Hematopoietic multipotent progenitor cell treated with erythropoietin and hydrocortisone succinate and interleukin-3 and kit ligand, for 4 days (in vitro differentiated cells): ENCODE results near the gene CEP250.
"Not testable (repeated sequence)": the region's sequence is repeated elsewhere in the genome, so short reads cannot be mapped to it uniquely, and the experiment has no call there.

Experiments used
- DNase-seq: peaks from one replicate; pipeline ENCODE4 v3.0.0-alpha.2; 2015

CEP250 gene

DNA sequence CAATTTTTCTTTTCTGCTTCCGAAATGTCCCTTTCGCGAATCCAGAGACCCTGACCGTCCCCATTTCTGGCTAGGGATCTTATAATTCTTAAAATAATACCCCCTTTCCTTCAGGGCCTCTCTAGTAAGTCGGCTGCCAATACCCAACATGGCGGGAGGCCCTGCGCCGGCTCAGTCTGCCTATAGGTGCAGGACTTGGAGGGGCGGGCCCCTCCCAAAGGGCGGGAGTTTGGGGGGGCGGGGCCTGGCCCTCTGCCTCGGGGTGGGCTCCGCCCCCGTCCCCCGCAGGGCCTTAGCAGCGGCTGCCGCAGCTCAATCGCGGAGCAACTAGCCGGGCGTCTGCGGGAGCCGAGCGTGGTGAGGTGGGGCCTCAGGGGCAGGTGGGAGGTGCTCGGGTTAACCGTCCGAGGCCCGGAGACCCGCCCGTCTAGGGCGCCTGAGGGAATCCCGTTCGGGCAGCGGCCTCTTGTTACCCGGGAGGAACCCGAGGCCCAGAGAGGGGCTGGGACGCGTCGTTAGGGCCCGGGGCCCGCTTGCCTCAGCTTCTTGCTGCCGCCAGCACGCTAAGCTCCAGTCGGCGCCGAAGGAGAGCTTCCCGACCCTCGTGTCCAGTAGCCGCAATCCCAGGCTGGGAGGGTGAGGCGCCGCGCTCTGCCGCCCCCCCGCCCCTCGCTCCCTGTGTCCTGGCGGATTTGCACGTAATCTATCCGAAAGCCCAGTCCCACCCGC, at the start of gene CEP250:
TSS of gene CEP250 (plus strand) at position 718 of the 729 bp plus-strand sequence. CDS start 6,770 bp downstream, outside the sequence.
- peak; percentile 98 for DNase-seq

- no peak for DNase-seq
Measured at GRCh38 chr20:35405775-35406174, 49.6 kb upstream of the CEP250 start.

GRCh38 chr20:35408270-35408669, 47.1 kb upstream of the CEP250 start:
- no peak for DNase-seq

GRCh38 chr20:35409542-35409941, 45.9 kb upstream of the CEP250 start:
- no peak for DNase-seq

- no peak for DNase-seq
Measured at GRCh38 chr20:35410613-35411012, 44.8 kb upstream of the CEP250 start.

- no peak for DNase-seq
Measured at GRCh38 chr20:35421322-35421721, 34.1 kb upstream of the CEP250 start.

DNA sequence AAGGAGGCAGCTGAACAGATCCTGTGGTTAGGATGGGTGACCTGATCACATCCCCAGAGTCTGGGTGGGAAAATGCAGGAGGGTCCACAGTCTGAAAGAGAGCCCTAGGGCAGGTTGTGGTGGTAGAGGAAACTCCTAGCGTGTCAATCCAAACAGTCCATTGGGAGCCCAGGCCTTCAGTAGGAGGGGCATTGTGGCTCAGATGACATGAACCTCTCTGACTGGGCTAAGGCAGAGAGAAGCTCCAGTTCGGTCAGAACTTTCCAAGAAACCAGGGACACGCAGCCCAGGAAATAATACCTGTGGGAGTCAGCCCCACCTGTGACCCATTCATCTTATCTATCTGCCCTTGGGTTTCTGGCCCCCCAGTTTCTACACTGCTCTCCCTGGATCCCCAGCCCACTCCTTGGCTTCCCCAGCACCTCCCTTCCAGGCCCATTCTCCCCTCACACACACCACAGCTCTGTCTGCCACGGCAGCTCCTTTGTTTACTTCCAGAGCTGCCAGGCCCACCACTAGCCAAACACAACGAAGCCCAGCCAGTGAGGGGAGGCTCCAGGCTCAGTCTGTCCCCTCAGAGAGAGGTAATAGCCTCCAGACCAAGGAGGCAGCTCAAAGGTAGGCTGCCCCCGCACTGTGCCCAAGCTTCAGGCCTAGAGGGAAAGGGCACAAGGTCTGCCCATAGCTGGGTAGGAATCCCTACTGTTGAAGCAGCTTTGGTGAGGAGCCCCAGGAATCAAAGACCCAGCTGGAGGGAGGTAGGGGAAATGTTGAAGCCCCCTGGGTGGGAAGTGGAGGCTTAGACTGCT, 23.6 kb upstream of the CEP250 start:
- DNase-seq: no peak

DNA sequence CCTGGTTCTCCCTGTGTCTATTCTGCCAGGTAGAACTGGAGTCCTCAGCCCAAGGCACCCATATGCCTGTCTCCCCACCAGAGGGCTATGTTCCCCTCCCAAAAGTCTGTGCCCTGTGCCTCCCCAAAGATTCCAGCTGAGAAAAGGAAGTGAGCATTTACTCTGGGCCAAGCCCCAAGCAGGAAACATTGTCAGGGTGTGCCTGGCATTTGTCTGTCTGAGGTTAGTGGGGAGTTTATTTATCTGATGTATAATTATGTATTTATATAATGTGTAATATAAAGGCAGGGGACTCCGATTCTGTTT, 23.0 kb upstream of the CEP250 start:
- DNase-seq: peak; percentile 61

GRCh38 chr20:35433337-35433736, 22.1 kb upstream of the CEP250 start:
- no peak for DNase-seq

DNA sequence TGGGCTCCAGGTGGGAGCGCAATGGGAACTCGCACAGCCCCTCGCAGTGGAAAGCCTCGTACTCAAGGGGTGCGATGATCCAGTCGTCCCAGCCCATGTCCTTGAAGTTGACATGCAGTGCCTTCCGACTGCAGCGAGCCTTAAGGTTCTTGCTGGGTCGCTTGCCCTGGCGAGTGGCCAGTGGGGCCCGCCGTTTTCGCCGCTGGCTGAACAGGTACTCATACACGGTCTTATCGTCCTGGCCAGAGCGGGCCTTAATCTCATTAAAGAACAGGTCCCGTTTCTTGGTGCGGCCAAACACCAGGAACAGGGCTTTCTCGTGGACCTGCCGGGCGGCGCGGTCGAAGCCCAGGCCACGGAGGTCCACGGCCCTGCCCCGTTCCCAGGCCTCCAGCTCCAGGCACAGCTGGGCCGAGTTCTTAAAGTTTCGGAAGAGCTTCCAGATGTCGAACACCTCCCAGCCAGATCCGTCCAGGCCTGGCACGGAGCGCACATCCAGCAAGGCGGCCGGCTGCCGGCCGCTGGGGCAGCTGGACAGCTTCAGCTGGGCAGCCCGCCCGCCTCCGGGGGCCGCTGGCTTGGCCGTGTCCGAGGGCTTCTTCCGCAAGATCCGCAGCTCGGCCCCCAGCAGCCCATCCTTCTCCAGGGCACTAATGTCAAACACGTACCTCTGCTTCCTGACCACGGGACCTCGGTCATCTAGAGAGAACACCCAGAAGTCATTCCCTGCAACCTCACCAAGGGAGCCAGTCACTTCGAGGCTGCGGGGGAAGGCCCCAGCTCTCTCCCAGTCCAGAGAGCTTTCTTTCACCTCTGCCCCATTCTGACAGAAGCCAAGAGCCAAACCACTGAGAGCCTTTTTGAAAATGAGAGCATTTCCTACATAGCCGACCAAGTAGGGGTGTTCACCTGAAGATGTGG, 21.1 kb upstream of the CEP250 start:
- DNase-seq: no peak

DNA sequence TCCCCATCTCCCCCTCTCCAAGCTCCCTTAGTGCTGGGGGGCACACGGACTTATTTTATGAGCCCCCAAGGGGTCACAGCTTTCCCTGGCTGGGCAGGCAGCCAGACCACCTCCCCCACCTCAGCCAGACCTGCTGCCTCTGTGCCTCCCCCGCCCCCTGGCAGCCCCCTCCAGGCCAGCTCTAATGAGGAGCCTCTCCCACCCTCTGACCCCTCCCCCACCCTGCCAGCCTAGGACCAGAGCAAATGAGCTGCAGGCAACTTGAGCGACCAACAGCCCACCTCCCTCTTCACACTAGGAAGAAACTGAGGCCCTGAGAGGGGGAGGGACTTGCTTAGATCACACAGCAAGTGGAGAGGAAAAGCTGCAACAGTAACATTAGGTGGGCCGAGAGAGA, 19.2 kb upstream of the CEP250 start:
- no peak for DNase-seq

- DNase-seq: no peak
Measured at GRCh38 chr20:35437599-35437998, 17.8 kb upstream of the CEP250 start.

DNA sequence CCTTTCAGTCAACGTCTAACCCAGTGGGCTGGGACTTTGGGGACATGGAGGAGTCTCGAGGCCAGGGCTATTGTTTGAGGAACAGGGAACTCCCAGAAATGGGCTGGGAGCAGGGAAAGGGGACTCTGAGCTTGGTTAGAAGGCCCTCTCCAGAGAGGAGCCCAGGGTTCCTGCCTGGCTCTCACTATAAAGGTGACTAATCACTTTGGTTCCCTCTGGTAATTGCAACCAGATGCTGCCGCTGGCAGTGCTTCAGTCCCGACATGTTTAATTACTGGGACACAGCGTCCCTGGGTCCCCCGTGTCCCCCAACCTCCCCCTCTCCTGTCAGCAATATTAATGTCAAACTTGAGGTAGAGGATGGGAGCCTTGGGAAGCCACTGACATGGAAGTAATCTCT, 12.4 kb upstream of the CEP250 start:
- no peak for DNase-seq

DNA sequence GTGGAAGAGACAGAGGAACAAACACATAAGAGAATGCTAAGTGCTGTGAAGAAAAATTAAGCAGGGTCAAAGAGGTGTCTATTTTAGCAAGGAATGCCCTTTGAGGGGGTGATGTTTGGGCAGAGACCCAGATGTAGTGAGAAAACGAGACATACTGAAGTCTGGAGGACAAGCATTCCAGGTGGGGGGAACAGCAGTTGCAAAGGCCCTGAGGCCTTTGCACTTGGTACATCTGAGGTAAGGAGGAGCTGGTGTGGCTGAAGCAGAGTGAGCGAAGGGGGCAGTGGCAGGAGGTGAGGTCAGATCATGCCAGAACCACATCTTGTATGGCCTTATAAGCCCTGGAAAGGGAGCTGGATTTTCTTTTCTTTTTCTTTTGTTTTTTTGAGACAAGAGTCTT, 11.2 kb upstream of the CEP250 start:
- DNase-seq: no peak

GRCh38 chr20:35446356-35447078, 8.9 kb upstream of the CEP250 start:
- DNase-seq: no peak

- peak; percentile 92 for DNase-seq
Measured at GRCh38 chr20:35447082-35447789, 8.2 kb upstream of the CEP250 start.

- no peak for DNase-seq
Measured at GRCh38 chr20:35448788-35449373, 6.5 kb upstream of the CEP250 start.

GRCh38 chr20:35449855-35450254, 5.5 kb upstream of the CEP250 start:
- DNase-seq: not testable (repeated sequence)

GRCh38 chr20:35451295-35451694, 4.1 kb upstream of the CEP250 start:
- no peak for DNase-seq

DNA sequence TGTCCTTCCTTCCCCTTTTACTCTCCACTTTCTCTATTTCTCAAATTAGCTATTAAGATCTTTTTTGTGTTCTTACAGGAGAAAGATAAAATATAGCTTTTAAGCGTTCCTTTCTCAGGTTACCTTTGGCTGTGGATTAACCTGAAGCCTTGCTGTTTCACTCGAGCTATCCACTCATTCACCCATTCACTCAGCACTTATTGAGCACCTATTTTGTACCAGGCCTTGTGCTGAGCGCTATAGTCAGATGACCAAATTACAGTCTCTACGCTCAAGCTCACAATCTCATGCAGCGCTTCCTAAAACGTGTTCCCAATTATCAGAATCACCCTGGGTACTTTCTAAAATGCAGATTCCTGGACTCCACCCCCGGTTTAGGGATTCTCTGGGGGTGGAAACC, 1.8 kb upstream of the CEP250 start:
- no peak for DNase-seq

DNA sequence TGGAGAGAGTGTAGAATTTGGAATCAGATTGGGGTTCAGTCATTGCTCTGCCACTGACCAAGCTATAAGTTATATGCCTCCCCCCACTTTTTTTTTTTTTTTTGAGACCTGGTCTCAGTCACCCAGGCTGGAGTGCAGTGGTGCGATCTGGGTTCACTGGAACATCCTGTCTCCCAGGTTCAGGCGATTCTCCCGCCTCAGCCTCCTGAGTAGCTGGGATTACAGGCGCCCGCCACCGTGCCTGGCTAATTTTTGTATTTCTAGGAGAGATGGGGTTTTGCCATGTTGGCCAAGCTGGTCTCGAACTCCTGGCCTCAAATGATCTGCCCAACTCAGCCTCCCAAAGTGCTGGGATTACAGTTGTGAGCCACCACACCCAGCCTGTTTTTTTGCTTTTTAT, 1.3 kb downstream of the CEP250 start:
- not testable (repeated sequence) for DNase-seq

DNA sequence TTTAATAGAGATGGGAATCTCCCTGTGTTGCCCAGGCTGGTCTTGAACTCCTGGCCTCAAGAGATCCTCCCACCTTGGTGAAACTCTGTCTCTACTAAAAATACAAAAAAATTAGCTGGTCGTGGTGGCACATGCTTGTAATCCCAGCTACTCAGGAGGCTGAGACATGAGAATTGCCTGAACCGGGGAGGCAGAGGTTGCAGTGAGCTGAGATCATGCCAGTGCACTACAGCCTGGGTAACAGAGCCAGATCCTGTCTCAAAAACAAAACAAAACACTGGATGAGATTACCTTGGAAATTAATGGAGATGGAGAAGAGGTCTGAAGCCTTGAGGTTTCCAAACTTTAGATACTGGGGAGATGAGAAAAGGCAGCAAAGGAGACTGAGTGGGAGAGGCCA, 2.1 kb downstream of the CEP250 start:
- not testable (repeated sequence) for DNase-seq
